ENCODE results near the gene LGR6.
A peak's percentile ranks its signal among the peaks of the same experiment; 100 is the strongest.
"Not testable (repeated sequence)": the region's sequence is repeated elsewhere in the genome, so short reads cannot be mapped to it uniquely, and the experiment has no call there.

Gene LGR6

GRCh38 chr1:202306535-202307345 is 113.1 kb downstream of the LGR6 start:
- DNase-seq, result no peak

DNA sequence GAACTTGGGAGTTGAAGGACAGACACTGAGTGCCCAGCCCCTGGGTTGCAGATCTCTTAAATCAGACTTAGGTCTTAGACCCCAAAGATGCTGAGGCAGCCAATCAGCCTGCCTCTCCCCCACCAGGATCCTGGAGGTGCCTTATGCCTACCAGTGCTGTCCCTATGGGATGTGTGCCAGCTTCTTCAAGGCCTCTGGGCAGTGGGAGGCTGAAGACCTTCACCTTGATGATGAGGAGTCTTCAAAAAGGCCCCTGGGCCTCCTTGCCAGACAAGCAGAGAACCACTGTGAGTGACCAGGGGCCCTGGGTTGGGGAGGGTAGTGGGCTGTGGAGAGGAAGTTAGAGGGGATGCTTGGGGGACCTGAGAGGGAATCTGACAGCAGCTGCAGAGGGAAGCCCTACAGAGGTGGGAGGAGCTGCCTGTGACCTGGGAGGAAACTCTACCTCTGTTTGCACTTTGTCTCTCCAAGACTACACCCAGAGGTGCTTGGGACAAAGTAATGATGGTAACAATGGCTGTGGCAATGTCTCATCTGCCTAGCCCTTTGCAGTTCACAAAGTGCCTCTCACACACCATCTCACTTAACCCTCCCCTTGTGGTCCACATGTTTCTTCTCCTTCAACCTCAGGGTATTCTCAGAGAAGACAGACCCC is 116.6 kb downstream of the LGR6 start:
- DNase-seq, result no peak

GRCh38 chr1:202310746-202311145 is 117.1 kb downstream of the LGR6 start:
- no peak for DNase-seq

DNA sequence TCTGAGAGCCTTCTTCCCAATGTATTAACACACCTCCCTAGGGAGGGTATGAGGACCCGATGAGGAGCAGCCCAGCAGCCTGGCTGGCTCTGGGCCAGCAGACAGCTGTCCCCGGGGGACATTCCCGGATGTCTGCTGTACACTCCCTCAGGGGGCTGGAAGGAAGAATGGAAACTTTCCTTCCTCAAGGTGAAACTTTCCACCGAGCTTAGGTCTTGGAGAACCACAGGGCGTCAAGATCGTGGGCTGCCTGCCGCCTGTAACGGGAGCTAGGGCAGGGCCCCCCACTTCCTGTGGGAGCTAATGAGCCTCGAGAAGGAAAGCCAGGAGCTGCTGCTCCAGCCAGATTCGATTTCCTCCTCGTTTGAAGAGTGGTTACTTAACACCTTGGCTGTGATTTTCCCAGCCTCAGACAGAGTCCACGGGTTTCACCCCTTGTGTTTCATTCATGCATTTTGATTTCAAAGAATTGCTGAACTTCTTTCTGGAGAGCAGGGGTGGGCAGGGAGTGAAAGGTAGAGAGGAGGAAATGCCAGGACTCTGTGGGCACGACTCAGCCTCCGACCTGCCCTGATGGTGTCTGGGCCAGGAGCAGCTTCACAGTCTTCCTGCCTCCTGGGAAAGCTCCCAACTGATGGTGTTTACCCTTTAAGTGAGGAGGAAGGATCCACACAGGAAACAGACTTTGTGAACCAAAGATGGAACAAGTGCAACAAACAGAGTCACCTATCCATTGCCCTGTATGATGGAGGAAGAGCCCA is 118.5 kb downstream of the LGR6 start:
- no peak for DNase-seq

DNA sequence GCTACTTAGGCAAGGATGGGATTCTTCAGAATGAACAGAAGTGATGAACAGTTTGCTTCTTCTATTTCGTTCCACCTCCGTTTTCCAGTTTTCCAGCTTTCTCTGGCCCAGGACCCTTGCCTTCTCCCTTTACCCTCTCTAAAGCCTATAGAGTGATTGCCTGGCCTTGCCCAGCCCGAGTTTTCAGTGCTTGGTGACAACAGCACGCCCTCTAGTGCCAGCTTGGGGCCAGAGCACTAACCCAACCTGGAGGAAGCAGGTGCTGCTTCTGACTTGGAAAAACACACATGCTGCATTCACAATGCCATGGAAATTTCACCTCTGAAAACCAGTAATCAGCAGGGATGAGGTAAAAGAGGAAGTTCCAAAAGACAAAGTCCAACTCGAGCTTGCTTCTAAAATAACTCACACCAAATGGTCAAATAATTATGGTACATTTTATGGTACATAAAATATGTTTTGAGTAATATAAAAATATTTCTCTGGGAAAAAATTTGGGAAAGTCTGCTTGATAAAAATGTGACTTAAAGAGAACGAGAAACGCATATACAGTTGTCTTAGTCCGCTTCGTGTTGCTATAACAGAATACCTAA is 122.1 kb downstream of the LGR6 start:
- peak; percentile 53 for DNase-seq

DNA sequence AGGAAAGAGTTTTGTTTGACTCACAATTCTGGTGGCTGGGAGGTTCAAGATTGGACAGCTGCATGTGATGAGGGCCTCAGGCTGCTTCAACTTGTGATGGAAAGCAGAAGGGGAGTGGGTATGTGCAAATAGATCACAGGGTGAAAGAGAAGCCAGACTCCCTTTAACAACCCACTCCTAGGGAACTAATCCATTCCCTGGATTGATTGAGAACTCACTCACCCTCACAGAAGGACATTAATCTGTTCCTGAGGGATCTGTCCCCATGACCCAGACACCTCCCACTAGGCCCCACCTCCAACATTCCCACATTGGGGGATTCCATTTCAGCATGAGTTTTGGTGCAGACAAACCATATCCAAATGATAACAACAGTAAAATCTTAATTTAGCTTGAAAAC is 122.6 kb downstream of the LGR6 start:
- DNase-seq, result no peak

- DNase-seq, result no peak
Observed at GRCh38 chr1:202317941-202318925, 124.6 kb downstream of the LGR6 start.

- DNase-seq, result no peak
Observed at GRCh38 chr1:202319381-202320080, 125.9 kb downstream of the LGR6 start.

DNA sequence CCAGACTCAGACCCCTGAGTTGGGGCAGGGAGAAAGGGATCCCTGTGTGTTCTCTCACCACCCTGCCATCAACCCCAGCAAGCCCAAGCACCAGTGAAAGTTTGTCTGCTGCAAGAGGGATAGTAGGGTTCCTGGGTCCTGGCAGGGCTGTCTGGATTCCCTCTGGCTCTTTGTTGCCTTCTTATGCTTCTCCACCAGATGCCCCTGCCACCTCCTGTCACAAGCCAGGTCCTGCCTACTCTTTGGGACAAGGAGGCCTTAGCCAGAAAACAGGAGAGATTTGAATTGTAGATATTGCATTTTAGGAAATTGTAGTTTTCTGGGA is 126.4 kb downstream of the LGR6 start:
- DNase-seq, result no peak

DNA sequence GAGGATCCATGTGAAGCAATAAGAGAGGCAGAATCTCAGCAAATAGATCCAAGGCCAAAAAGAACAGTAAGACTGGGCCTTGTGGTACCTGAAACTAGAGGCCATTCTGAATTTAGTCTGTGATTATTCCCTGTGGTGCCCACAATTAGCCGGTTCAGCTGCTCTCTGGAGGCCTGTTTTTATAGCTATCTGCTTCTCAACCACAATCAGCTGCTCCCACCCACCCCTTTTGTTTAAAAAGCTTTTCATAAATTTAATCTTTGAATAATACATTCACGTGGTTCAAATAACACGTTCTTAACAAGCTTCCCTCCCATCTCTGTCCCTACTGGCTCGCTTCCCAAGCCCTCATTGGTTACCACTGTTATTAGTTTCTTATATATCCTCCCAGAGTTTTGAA is 130.1 kb downstream of the LGR6 start:
- DNase-seq, result no peak

GRCh38 chr1:202324646-202325045 is 131.0 kb downstream of the LGR6 start:
- DNase-seq, result no peak

- peak; percentile 79 for DNase-seq
Observed at GRCh38 chr1:202329891-202330290, 136.3 kb downstream of the LGR6 start.

DNA sequence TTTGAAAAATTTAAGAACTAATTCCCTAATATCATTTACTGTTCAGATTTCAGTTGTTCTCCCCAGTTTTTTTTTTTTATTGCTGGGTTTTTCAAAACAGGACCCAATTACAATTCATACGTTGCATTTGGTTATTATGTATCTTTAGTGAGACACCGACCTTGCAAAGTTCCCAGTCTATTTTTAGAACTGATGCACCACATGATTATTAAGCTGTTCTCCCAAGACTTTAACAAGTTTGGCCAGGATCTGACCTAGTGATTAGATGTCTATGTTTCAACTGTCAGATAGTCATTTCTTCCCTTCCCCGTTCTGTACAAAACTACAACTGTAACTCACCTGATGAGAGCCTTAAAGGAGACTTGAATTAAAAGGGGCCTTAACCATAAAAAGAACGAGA is 140.3 kb downstream of the LGR6 start:
- no peak for DNase-seq

DNA sequence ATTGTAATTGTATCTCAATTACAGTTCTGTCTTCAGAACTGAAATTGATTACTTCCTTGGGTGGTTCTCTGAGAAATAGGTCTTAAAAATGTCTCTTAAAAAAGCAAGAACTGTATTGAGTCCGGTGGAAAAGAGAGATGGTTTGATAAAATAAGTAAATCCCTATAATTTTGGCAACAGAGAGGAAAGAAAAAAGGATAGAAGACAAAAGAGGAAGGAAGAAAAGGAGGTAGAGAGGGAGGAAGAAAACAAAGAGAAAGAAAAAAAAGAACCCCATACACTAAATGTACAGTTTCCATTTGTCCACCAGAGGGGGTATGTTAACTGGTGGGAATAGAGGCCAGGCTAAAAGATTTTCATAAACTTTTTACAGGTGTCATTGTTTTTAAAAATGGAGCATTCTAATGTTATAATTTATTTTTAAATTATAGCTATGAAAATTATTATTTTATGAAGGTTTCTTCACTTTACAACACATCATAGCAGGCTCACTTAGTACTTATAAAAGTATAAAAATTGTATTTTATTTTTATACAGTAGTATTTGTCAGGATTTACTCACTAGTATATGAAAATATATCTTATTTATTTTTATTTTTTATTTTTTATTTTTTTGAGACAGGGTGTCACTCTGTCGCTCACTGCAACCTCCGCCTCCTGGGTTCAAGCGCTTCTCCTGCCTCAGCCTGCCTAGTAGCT is 150.2 kb downstream of the LGR6 start:
- peak; percentile 25 for DNase-seq

DNA sequence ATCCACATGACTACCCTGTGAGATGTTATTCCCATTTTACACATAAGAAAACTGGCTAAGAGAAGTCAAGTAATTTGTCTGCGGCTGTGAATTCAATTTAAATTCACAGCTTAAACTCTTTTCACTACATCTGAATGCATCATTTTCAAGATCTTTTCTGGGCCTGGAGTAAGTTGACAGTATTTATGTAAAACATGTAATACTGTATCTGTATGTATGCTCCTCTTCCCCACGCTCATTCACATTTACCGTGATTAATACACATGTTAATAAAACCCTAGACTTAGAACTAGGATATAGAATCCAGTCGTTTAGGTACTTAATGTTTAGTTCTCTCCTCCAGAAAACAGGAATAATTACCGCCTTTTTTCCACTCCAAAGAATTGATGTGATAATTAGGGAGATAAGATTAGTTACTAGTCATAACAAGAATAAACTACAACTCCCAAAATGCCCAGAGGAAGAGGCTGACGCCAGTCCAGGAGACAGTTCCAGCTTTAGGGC is 154.5 kb downstream of the LGR6 start:
- DNase-seq, result no peak

DNA sequence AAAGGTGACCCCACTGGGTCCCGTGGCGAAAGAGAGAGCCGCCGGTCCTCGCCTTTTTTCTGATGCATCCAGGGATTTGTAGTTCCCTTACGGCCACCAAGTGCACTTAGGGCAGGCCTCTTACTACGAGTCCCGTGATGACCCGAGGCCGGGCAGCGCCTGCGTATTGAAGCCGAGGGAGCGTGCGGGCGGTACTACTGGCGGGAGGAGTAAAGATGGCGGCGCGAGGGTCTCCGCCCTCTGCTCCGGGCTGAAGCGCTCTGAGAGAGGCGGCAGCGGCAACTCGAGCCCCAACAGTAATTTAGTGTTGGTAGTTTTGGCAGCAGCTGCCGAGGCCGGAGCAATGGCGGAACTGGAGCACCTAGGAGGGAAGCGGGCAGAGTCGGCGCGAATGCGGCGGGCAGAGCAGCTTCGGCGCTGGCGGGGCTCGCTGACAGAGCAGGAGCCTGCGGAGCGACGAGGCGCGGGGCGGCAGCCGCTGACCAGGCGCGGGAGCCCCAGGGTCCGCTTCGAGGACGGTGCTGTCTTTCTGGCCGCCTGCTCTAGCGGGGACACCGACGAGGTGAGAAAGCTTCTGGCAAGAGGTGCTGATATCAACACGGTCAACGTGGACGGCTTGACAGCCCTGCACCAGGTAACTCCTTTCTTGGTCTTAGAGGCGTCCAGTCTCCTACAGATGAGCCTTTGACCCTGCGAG is 155.1 kb downstream of the LGR6 start, which contains the start of gene PPP1R12B:
PPP1R12B (plus strand) TSS at position 191 of the 697 bp plus-strand sequence; CDS start at position 344, 153 bp downstream.
- DNase-seq, result peak; percentile 97

GRCh38 chr1:202349206-202349928 is 155.8 kb downstream of the LGR6 start:
- no peak for DNase-seq

GRCh38 chr1:202351725-202352124 is 158.1 kb downstream of the LGR6 start:
- DNase-seq, result no peak

- DNase-seq, result not testable (repeated sequence)
Observed at GRCh38 chr1:202352583-202353197, 159.1 kb downstream of the LGR6 start.

Measured in DMS 273 treated with DMSO at 0.1 percent for 48 hours (cell line).